SK-N-SH (cell line): ENCODE measurements around the gene SVOP. TPM values are rescaled to one million over a fixed set of nuclear protein-coding genes. Genes with fewer than 3 reads are reported as not detected.

ENCODE experiments used
- CTCF ChIA-PET: fragments of 300-600, 350-600 bp; formaldehyde crosslinking; extraction: SDS; loops from one replicate; lab custom pipeline; 2021; lab: Yijun Ruan, JAX
- POLR2A ChIA-PET: fragments of 350-600 bp; sonication (Branson Sonifier 250); formaldehyde crosslinking; extraction: SDS; loops from one replicate; lab custom pipeline; 2020; ENCODE audit warnings: antibody characterized with exemption, inconsistent platforms; lab: Yijun Ruan, JAX
- DNase-seq: peaks from one replicate; pipeline ENCODE4 v3.0.0; 2012
- H2AFZ ChIP-seq: fragments of 200-600 bp; sonication (generic); 2 replicates; pipeline ENCODE4 v1.8.1; 2016; ENCODE audit warnings: antibody characterized with exemption, mild to moderate bottlenecking, low read depth
- H3F3A ChIP-seq: fragments of 200-600 bp; sonication (generic); replicated peaks from 2 replicates; pipeline ENCODE3; 2016; ENCODE audit warnings: antibody characterized with exemption, mild to moderate bottlenecking; ENCODE audit not compliant: insufficient read depth
- H3K27ac ChIP-seq, 2 experiments: fragments of 200-500 bp in 1 of 2; fragments of 200-600 bp in 1 of 2; sonication (Bioruptor generic) in 1 of 2; sonication (generic), shearing (Covaris generic) in 1 of 2; 2 replicates each; pipeline versions ENCODE4 v1.5.1 to v1.6.1; 2014 to 2016; ENCODE audit warnings: low read depth in 2 of 2, inconsistent platforms in 1 of 2, low read length in 1 of 2, mild to moderate bottlenecking in 1 of 2, mixed read lengths in 1 of 2
- H3K27me3 ChIP-seq: fragments of 200-600 bp; sonication (generic), shearing (Covaris generic); 2 replicates; pipeline ENCODE4 v1.6.1; 2016; ENCODE audit warnings: mixed run types; ENCODE audit not compliant: insufficient read depth
- H3K36me3 ChIP-seq, 2 experiments: fragments of 200-500 bp in 1 of 2; fragments of 200-600 bp in 1 of 2; sonication (Bioruptor generic) in 1 of 2; sonication (generic) in 1 of 2; replicated peaks in 1 of 2; 2 replicates each; pipeline versions ENCODE3 to v1.5.1; 2014 to 2016; ENCODE audit warnings: low read length in 1 of 2, mild to moderate bottlenecking in 1 of 2; ENCODE audit not compliant: insufficient read depth in 2 of 2, control insufficient read depth in 1 of 2
- H3K4me1 ChIP-seq, 2 experiments: fragments of 200-500 bp in 1 of 2; fragments of 200-600 bp in 1 of 2; sonication (Bioruptor generic) in 1 of 2; sonication (generic), shearing (Covaris generic) in 1 of 2; 2 replicates each; pipeline versions ENCODE4 v1.5.1 to v1.6.1; 2014 to 2016; ENCODE audit warnings: low read depth in 1 of 2, low read length in 1 of 2, mixed run types in 1 of 2; ENCODE audit not compliant: insufficient read depth in 2 of 2, control insufficient read depth in 1 of 2
- H3K4me2 ChIP-seq: fragments of 200-600 bp; sonication (generic), shearing (Covaris generic); 2 replicates; pipeline ENCODE4 v1.6.1; 2017; ENCODE audit warnings: mixed run types
- H3K4me3 ChIP-seq, 2 experiments: fragments of 200-500 bp in 1 of 2; fragments of 200-600 bp in 1 of 2; sonication (Bioruptor generic) in 1 of 2; sonication (generic), shearing (Covaris generic) in 1 of 2; 2 replicates each; pipeline versions ENCODE4 v1.5.1 to v1.8.1; 2014 to 2016; ENCODE audit warnings: low read depth in 2 of 2, inconsistent platforms in 1 of 2, low read length in 1 of 2, mild to moderate bottlenecking in 1 of 2, mixed read lengths in 1 of 2, moderate library complexity in 1 of 2
- H3K79me2 ChIP-seq: fragments of 200-600 bp; sonication (generic); 2 replicates; pipeline ENCODE4 v1.8.1; 2017; ENCODE audit warnings: mild to moderate bottlenecking; ENCODE audit not compliant: insufficient read depth
- H3K9ac ChIP-seq: fragments of 200-600 bp; sonication (generic); 2 replicates; pipeline ENCODE4 v1.6.1; 2017; ENCODE audit warnings: mixed run types
- H3K9me2 ChIP-seq: fragments of 200-600 bp; sonication (generic); 2 replicates; pipeline ENCODE4 v1.6.1; 2017; ENCODE audit warnings: mixed run types
- H3K9me3 ChIP-seq: fragments of 200-600 bp; sonication (generic); 2 replicates; pipeline ENCODE4 v1.6.1; 2017; ENCODE audit warnings: mixed run types, mild to moderate bottlenecking, moderate library complexity
- H4K20me1 ChIP-seq: fragments of 200-600 bp; sonication (generic); 2 replicates; pipeline ENCODE4 v1.6.1; 2017; ENCODE audit warnings: mild to moderate bottlenecking, mixed run types; ENCODE audit not compliant: insufficient read depth
- ELF1 ChIP-seq: IDR thresholded peaks from 2 replicates; pipeline ENCODE4 v1.4.0; 2012
- EZH2phosphoT487 ChIP-seq: fragments of 200-600 bp; sonication (generic); IDR thresholded peaks from 2 replicates; pipeline ENCODE4 v1.6.1; 2017; ENCODE audit warnings: low read depth, mixed run types, mild to moderate bottlenecking, antibody characterized with exemption, moderate library complexity, borderline replicate concordance
- FOSL2 ChIP-seq: IDR thresholded peaks from 2 replicates; pipeline ENCODE4 v1.4.0; 2012; ENCODE audit warnings: low read depth, mild to moderate bottlenecking, moderate library complexity, borderline replicate concordance
- FOXJ3 ChIP-seq: sonication (generic); formaldehyde crosslinking; IDR thresholded peaks from 2 replicates; pipeline ENCODE4 v1.5.1; 2020; ENCODE audit warnings: mild to moderate bottlenecking, missing genetic modification reagents
- GABPA ChIP-seq: IDR thresholded peaks from 2 replicates; pipeline ENCODE4 v1.4.0; 2012; ENCODE audit warnings: low read depth, mild to moderate bottlenecking
- GATA2 ChIP-seq: sonication (generic); formaldehyde crosslinking; IDR thresholded peaks from 2 replicates; pipeline ENCODE4 v1.5.0; 2020; ENCODE audit warnings: mild to moderate bottlenecking, missing genetic modification reagents
- MXI1 ChIP-seq: IDR thresholded peaks from 2 replicates; pipeline ENCODE4 v1.6.1; 2012; ENCODE audit warnings: mild to moderate bottlenecking, low read depth, low read length, improper control_type of control experiment
- NRF1 ChIP-seq: IDR thresholded peaks from 2 replicates; pipeline ENCODE4 v1.6.1; 2012; ENCODE audit warnings: low read depth, mild to moderate bottlenecking, low read length
- RAD21 ChIP-seq: IDR thresholded peaks from 2 replicates; pipeline ENCODE4 v1.6.1; 2012; ENCODE audit warnings: mild to moderate bottlenecking, low read length
- RCOR1 ChIP-seq: fragments of 150-350 bp; IDR thresholded peaks from 2 replicates; pipeline ENCODE4 v1.6.1; 2017; ENCODE audit warnings: antibody characterized with exemption, low read length
- RFX5 ChIP-seq: IDR thresholded peaks from 2 replicates; pipeline ENCODE4 v1.6.1; 2012; ENCODE audit warnings: mild to moderate bottlenecking, improper control_type of control experiment, low read length
- SIN3A ChIP-seq: IDR thresholded peaks from 2 replicates; pipeline ENCODE4 v1.6.1; 2012; ENCODE audit warnings: low read depth, mild to moderate bottlenecking, low read length, moderate library complexity, borderline replicate concordance
- TAF1 ChIP-seq: IDR thresholded peaks from 2 replicates; pipeline ENCODE4 v1.6.1; 2012; ENCODE audit warnings: low read depth, mild to moderate bottlenecking, low read length, moderate library complexity, borderline replicate concordance
- YY1 ChIP-seq: IDR thresholded peaks from 2 replicates; pipeline ENCODE4 v1.4.0; 2012; ENCODE audit warnings: low read depth, mild to moderate bottlenecking
- WGBS: methylation state at CpG from one replicate; pipeline ENCODE4 v1.1.6; 2017; ENCODE audit warnings: low lambda C conversion rate; 5-methylcytosine and 5-hydroxymethylcytosine counted together
- polyA plus RNA-seq, 3 experiments: library from polyadenylated mRNA; depleted of rRNA; stranded (reverse); fragments of >200 nt; gene quantifications; 2 replicates each; pipeline ENCODE4 v1.2.3, GENCODE V29; 2012
- TF ChIP-seq, protein P1 (sequence below): IDR thresholded peaks from 2 replicates; pipeline ENCODE4 v1.4.0; 2012; ENCODE audit warnings: low read depth
- TF ChIP-seq, protein P2 (sequence below): IDR thresholded peaks from 2 replicates; pipeline ENCODE4 v1.4.0; 2012; ENCODE audit warnings: low read depth, borderline replicate concordance
- TF ChIP-seq, protein P3 (sequence below): fragments of 150-350 bp; IDR thresholded peaks from 2 replicates; pipeline ENCODE4 v1.6.1; 2016; ENCODE audit warnings: mild to moderate bottlenecking, low read depth, low read length
- TF ChIP-seq, protein P4 (sequence below): IDR thresholded peaks from 2 replicates; pipeline ENCODE4 v1.4.0; 2012; ENCODE audit warnings: low read depth, borderline replicate concordance

The SVOP gene
- polyA plus RNA-seq, 1 of the 3 experiments (the other 2 are of a cell fraction): 0.07 TPM

DNA sequence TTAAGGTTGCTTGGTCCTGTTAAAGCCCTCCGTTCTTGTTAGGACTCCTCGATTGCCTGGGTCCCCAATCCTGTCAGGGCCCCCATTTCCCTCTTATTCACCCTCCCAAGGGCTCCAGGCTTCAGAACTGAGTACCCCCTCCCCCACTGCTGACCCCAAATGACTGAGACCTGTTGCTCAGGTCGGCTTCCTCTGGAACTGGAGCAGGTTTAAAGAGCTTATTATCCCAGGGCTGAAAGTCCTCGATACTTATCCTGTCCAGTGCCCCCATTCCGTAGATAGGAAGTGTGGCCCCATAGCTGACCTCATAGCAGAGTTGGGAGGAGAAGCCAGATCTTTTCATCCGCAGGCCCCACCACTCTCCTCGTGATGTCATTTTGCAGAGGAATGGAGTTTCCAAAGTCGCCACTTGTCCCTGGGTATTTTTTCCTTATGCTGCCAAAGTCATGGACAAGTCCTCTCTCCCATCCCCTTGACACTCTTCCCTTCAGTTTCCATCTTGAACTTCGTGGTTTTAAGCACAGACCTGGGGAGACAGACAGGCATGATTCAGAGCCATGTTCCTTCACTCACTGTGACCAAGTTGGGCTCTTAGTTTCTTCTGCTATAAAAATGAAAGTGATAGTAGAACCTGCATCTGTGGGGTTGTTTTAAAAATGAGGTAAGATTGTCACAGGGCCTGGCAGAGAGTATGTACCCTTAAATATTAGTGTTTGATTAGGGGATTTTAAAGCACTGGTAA, 32.7 kb upstream of the SVOP start:
- Histone ChIP-seq H3K4me3 (peak overlapping the region; percentile 78 to 83), H3K27ac (no peak overlapping the region), H3F3A (no peaks in the 10 kb centered on the region), H3K9me2 (no peaks in the 10 kb centered on the region), H3K4me1 (peaks cover 4 to 6% of the 10 kb centered on the region in 2 experiments; a peak in 1 of 4 replicates), H3K27me3 (no peaks in the 10 kb centered on the region), H2AFZ (peak overlapping the region; percentile 98), H3K9me3 (no peaks in the 10 kb centered on the region), H3K79me2 (peaks cover 21% of the 10 kb centered on the region; the same call in 1 of the 2 replicates), H4K20me1 (no peaks in the 10 kb centered on the region), H3K4me2 (peak overlapping the region; percentile 94), H3K36me3 (peaks cover 2 to 8% of the 10 kb centered on the region in 2 experiments), H3K9ac (peak overlapping the region; percentile 73)
- TF ChIP-seq GATA2 (CRISPR knock-in tag) (no peak), SIN3A (no peak), YY1 (no peak), EZH2phosphoT487 (no peak)
- TF ChIP-seq, protein P1, sequence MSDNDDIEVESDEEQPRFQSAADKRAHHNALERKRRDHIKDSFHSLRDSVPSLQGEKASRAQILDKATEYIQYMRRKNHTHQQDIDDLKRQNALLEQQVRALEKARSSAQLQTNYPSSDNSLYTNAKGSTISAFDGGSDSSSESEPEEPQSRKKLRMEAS: no peak
- POLR2A ChIA-PET: interaction anchor here (0.6 kb wide), 1 partner anchor 8 kb away, joined by 3 read pairs; no protein-coding TSS in a partner anchor
- 38% methylated on average over 9 of the region's 9 CpGs for WGBS
- DNase-seq: no peak
- CTCF ChIA-PET: interaction anchor here (1.7 kb wide), 1 partner anchor 10 kb away, joined by 3 read pairs; no protein-coding TSS in a partner anchor

DNA sequence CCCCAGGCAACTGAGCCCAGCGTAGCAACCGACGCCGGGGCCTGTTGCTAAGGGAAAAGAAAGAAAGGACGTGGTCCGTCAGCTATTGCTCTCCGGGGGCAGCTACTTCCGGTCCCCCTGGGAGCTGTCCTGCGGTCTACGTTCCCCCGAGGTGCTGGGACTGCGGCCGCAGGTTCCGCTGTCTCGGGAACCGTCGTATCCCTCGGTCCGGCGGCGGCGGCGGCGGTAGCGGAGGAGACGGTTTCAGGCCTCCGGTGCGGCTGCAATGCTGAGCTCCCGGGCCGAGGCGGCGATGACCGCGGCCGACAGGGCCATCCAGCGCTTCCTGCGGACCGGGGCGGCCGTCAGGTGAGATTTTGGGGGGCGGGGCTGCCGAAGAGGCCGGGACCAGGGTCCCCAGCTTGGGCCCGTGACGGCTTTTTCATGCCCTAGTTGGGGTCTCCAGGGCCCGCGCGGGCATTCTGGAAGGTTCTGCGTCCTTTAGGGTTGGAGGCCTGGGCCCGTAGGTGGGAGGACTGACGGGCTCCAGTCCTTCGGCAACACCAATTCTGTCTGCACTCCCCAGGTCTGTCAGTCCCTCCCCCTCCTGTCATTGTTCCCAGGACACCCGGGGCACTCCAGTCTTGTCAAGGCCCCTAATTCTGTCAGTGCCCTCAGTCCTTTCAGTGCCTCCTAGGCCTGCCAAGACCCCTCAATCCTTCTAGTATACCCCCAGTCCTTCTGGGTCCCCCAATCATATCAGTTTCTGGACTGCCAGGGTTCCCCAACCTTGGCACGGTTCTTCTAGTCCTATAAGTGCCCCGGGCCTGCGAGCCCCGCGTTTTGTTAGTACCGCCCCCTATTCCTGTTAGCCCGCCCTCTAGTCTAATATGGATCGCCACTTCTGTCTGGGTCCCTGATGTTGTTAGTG, 31.8 kb upstream of the SVOP start, which contains the start of gene USP30:
TSS of gene USP30 (plus strand) at position 163 of the 910 bp plus-strand sequence. CDS start at position 266, 103 bp downstream.
- H4K20me1 ChIP-seq: no peaks in the 10 kb centered on the region
- peaks cover 0 to under 1% of the 10 kb centered on the region in 2 experiments for H3K36me3 ChIP-seq
- ChIA-PET POLR2A (interaction anchor here (1.0 kb wide), 1 partner anchor 9 kb away, joined by 3 read pairs; no protein-coding TSS in a partner anchor), CTCF (interaction anchor here (1.2 to 1.7 kb wide), 2 partner anchors 9 to 102 kb away, joined by 3 to 4 read pairs; no protein-coding TSS in a partner anchor)
- peak within 1 kb of the TSS; percentile 98 for H2AFZ ChIP-seq
- peak within 1 kb of the TSS; percentile 94 for H3K4me2 ChIP-seq
- DNase-seq: peak; percentile 94
- H3K9ac ChIP-seq: peak within 1 kb of the TSS; percentile 73
- peak within 1 kb of the TSS; percentile 78 to 83 for H3K4me3 ChIP-seq
- peaks cover 21% of the 10 kb centered on the region; the same call in 1 of the 2 replicates for H3K79me2 ChIP-seq
- H3K9me2 ChIP-seq: no peaks in the 10 kb centered on the region
- peak within 1 kb of the TSS; percentile 20 to 56; a peak in 3 of 4 replicates for H3K27ac ChIP-seq
- peaks cover 4 to 6% of the 10 kb centered on the region in 2 experiments; a peak in 1 of 4 replicates for H3K4me1 ChIP-seq
- 1% methylated on average over 23 of the region's 61 CpGs for WGBS
- H3K27me3 ChIP-seq: no peaks in the 10 kb centered on the region
- H3F3A ChIP-seq: no peaks in the 10 kb centered on the region
- no peaks in the 10 kb centered on the region for H3K9me3 ChIP-seq
- TF ChIP-seq RCOR1 (peak; percentile 57; the same call in 1 of the 2 replicates), FOXJ3 (CRISPR knock-in tag) (0 out of 2 replicates have a peak, but pooled peaks have one; percentile 15), TAF1 (peak; percentile 86; the same call in 1 of the 2 replicates), GABPA (peak; percentile 100), FOSL2 (no peak; the same call in 1 of the 2 replicates), SIN3A (peak; percentile 97), NRF1 (no peak), MXI1 (peak; percentile 87), RFX5 (peak; percentile 61; the same call in 1 of the 2 replicates), GATA2 (CRISPR knock-in tag) (0 out of 2 replicates have a peak, but pooled peaks have one; percentile 4), ELF1 (peak; percentile 85), RAD21 (no peak)
- TF ChIP-seq, protein P2, sequence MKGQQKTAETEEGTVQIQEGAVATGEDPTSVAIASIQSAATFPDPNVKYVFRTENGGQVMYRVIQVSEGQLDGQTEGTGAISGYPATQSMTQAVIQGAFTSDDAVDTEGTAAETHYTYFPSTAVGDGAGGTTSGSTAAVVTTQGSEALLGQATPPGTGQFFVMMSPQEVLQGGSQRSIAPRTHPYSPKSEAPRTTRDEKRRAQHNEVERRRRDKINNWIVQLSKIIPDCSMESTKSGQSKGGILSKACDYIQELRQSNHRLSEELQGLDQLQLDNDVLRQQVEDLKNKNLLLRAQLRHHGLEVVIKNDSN: peak; percentile 69; the same call in 1 of the 2 replicates
- TF ChIP-seq, protein P3, sequence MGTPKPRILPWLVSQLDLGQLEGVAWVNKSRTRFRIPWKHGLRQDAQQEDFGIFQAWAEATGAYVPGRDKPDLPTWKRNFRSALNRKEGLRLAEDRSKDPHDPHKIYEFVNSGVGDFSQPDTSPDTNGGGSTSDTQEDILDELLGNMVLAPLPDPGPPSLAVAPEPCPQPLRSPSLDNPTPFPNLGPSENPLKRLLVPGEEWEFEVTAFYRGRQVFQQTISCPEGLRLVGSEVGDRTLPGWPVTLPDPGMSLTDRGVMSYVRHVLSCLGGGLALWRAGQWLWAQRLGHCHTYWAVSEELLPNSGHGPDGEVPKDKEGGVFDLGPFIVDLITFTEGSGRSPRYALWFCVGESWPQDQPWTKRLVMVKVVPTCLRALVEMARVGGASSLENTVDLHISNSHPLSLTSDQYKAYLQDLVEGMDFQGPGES: peak; percentile 30; the same call in 1 of the 2 replicates
- TF ChIP-seq, protein P1: peak; percentile 70
- TF ChIP-seq, protein P4, sequence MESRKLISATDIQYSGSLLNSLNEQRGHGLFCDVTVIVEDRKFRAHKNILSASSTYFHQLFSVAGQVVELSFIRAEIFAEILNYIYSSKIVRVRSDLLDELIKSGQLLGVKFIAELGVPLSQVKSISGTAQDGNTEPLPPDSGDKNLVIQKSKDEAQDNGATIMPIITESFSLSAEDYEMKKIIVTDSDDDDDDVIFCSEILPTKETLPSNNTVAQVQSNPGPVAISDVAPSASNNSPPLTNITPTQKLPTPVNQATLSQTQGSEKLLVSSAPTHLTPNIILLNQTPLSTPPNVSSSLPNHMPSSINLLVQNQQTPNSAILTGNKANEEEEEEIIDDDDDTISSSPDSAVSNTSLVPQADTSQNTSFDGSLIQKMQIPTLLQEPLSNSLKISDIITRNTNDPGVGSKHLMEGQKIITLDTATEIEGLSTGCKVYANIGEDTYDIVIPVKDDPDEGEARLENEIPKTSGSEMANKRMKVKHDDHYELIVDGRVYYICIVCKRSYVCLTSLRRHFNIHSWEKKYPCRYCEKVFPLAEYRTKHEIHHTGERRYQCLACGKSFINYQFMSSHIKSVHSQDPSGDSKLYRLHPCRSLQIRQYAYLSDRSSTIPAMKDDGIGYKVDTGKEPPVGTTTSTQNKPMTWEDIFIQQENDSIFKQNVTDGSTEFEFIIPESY: 0 out of 2 replicates have a peak, but pooled peaks have one; percentile 14
